ENCODE measurements around the gene DEFB124.

DNA sequence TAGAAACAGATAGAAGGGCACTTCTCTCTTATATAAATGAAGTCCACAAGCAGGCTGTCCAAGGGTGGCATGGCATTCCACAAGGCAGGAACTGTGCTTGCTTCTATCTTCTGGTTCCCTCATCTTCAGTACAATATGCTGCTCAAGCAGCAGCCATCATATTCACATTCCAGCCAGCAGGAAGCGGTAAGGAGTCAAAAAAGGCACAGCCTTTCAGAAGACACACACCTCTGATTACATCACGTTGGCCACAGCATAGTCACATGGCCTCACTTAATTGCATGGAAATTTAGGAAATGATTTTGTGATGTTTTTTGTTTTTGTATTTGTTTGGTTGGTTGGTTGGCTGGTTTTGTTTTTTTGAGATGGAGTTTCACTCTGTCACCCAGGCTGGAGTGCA is 19.2 kb upstream of the DEFB124 start:
- TF ChIP-seq, protein P1, sequence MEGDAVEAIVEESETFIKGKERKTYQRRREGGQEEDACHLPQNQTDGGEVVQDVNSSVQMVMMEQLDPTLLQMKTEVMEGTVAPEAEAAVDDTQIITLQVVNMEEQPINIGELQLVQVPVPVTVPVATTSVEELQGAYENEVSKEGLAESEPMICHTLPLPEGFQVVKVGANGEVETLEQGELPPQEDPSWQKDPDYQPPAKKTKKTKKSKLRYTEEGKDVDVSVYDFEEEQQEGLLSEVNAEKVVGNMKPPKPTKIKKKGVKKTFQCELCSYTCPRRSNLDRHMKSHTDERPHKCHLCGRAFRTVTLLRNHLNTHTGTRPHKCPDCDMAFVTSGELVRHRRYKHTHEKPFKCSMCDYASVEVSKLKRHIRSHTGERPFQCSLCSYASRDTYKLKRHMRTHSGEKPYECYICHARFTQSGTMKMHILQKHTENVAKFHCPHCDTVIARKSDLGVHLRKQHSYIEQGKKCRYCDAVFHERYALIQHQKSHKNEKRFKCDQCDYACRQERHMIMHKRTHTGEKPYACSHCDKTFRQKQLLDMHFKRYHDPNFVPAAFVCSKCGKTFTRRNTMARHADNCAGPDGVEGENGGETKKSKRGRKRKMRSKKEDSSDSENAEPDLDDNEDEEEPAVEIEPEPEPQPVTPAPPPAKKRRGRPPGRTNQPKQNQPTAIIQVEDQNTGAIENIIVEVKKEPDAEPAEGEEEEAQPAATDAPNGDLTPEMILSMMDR (IDR thresholded peaks at IDR 0.05), result peak in 3 of 6 experiments; percentile 19 to 23 (median 19)
- no peak for TF ChIP-seq POLR2A (IDR thresholded peaks at IDR 0.05)
